HepG2 (cell line): ENCODE measurements around the gene PRM2. TPM values are rescaled to one million over a fixed set of nuclear protein-coding genes. Genes with fewer than 3 reads are reported as not detected.

Source experiments
- ATAC-seq: fragments of 200-7000 bp; cut with Tn5 transposase; 3 replicates; pipeline ENCODE4 v1.9.1; 2020; ENCODE audit warnings: mild to moderate bottlenecking, moderate library complexity
- BruUV-seq: library from RNA; stranded (reverse); fragments of 400-500 nt; replicated peaks from 2 replicates; lab custom pipeline; 2021; lab: Mats Ljungman, UMichigan
- CTCF ChIA-PET: fragments of 300-600 bp; formaldehyde crosslinking; extraction: SDS; loops from one replicate; lab custom pipeline; 2021; ENCODE audit warnings: low total read pairs, inconsistent platforms, low intra/inter-chr PET ratio; lab: Yijun Ruan, JAX
- POLR2A ChIA-PET: fragments of 350-600 bp; sonication (Branson Sonifier 250); formaldehyde crosslinking; loops from one replicate; lab custom pipeline; 2020; ENCODE audit warnings: antibody characterized with exemption, inconsistent platforms; lab: Yijun Ruan, JAX
- DNase-seq: peaks from one replicate; pipeline ENCODE4 v3.0.0-alpha.2; 2015; ENCODE audit warnings: low spot score
- FAIRE-seq: peaks from 3 replicates; lab custom pipeline; 2011; peaks lifted over from hg19 to GRCh38; lab: Jason Lieb, UNC
- H2AFZ ChIP-seq: one replicate; pipeline ENCODE4 v1.6.1; 2011; ENCODE audit warnings: low read length, inconsistent platforms
- H3K27ac ChIP-seq: fragments of 300-600 bp; 3 replicates; pipeline ENCODE4 v1.8.0; 2011; ENCODE audit warnings: mixed run types, mild to moderate bottlenecking, mixed read lengths, low read length, inconsistent platforms; ENCODE audit not compliant: insufficient read depth; ENCODE audit errors: extremely low read length
- H3K27me3 ChIP-seq, 2 experiments: fragments of 200-600 bp in 1 of 2; 2 replicates in 1 of 2; 3 replicates in 1 of 2; pipeline versions ENCODE4 v1.6.0 to v1.8.0; 2011; ENCODE audit warnings: low read length in 2 of 2, mild to moderate bottlenecking in 2 of 2, moderate library complexity in 2 of 2, inconsistent platforms in 1 of 2; ENCODE audit not compliant: insufficient read depth in 2 of 2, control insufficient read depth in 1 of 2
- H3K36me3 ChIP-seq, 2 experiments: fragments of 200-600 bp in 1 of 2; replicated peaks in 1 of 2; 2 replicates in 1 of 2; 3 replicates in 1 of 2; pipeline versions ENCODE4 v1.5.1 to v1.8.0; 2011; ENCODE audit warnings: low read length in 2 of 2, inconsistent platforms in 1 of 2; ENCODE audit not compliant: insufficient read depth in 2 of 2, control insufficient read depth in 1 of 2
- H3K4me1 ChIP-seq: 2 replicates; pipeline ENCODE4 v1.5.1; 2012; ENCODE audit warnings: low read length, inconsistent platforms; ENCODE audit not compliant: insufficient read depth
- H3K4me2 ChIP-seq: 2 replicates; pipeline ENCODE4 v1.6.0; 2011; ENCODE audit warnings: low read depth, low read length, inconsistent platforms
- H3K4me3 ChIP-seq, 3 experiments: fragments of 200-600 bp in 1 of 3; sonication (generic), shearing (Covaris generic) in 1 of 3; replicated peaks in 1 of 3; 2 replicates each; pipeline ENCODE4 v1.5.1; 2011 to 2016; ENCODE audit warnings: low read length in 3 of 3, inconsistent platforms in 2 of 3, low read depth in 2 of 3, mild to moderate bottlenecking in 2 of 3, control low read depth in 1 of 3, mixed read lengths in 1 of 3; ENCODE audit not compliant: insufficient read depth in 1 of 3
- H3K79me2 ChIP-seq: one replicate; pipeline ENCODE4 v1.6.1; 2011; ENCODE audit warnings: low read length, inconsistent platforms; ENCODE audit not compliant: insufficient read depth
- H3K9ac ChIP-seq: 2 replicates; pipeline ENCODE4 v1.6.0; 2011; ENCODE audit warnings: mild to moderate bottlenecking, low read depth, low read length, inconsistent platforms; ENCODE audit not compliant: insufficient read depth
- H3K9me3 ChIP-seq: 2 replicates; pipeline ENCODE4 v1.5.1; 2012; ENCODE audit warnings: mild to moderate bottlenecking, low read length
- H4K20me1 ChIP-seq: 2 replicates; pipeline ENCODE4 v1.6.0; 2011; ENCODE audit warnings: inconsistent platforms, mild to moderate bottlenecking, low read length, moderate library complexity; ENCODE audit not compliant: insufficient read depth
- AGO1 ChIP-seq: fragments of 200-400 bp; formaldehyde crosslinking; IDR thresholded peaks from 2 replicates; pipeline ENCODE4 v1.6.1; 2017; ENCODE audit warnings: mild to moderate bottlenecking, low read depth, low read length, moderate library complexity; ENCODE audit not compliant: poor library complexity, severe bottlenecking
- MIER3 ChIP-seq: IDR thresholded peaks from 2 replicates; pipeline ENCODE4 v1.6.1; 2016; ENCODE audit warnings: missing compliant biosample characterization, borderline replicate concordance
- ZMYM3 ChIP-seq: sonication (generic); formaldehyde crosslinking; IDR thresholded peaks from 2 replicates; pipeline ENCODE4 v1.5.1; 2020; ENCODE audit warnings: mild to moderate bottlenecking, missing genetic modification reagents
- ZNF768 ChIP-seq: sonication (generic); formaldehyde crosslinking; IDR thresholded peaks from 2 replicates; pipeline ENCODE4 v1.4.0; 2020; ENCODE audit warnings: missing genetic modification reagents
- ZSCAN25 ChIP-seq: sonication (generic); formaldehyde crosslinking; IDR thresholded peaks from 2 replicates; pipeline ENCODE4 v1.8.0; 2022; ENCODE audit warnings: mild to moderate bottlenecking, missing genetic modification reagents
- WGBS: methylation state at CpG from one replicate; pipeline ENCODE4 v1.1.6; 2017; ENCODE audit warnings: low lambda C conversion rate; 5-methylcytosine and 5-hydroxymethylcytosine counted together
- in situ Hi-C: cut with HindIII; loops from 2 replicates; pipeline ENCODE4 v1.10.0; 2017; ENCODE audit warnings: low pct_unique_long_range_greater_than_20kb; ENCODE audit not compliant: extremely low pct_ligation_motif_present
- intact Hi-C: fragments of 100-400 bp; cut with micrococcal nuclease; formaldehyde crosslinking; loops from one replicate; pipeline ENCODE4 v1.10.0; 2022; ENCODE audit not compliant: unreplicated experiment
- microRNA-seq: library from miRNA; unstranded; fragments of <30 nt; microRNA quantifications from one replicate; pipeline ENCODE4, GENCODE V29; 2020
- polyA plus RNA-seq, 8 experiments: library from polyadenylated mRNA; depleted of rRNA in 3 of 8; stranded (reverse) in 7 of 8; unstranded in 1 of 8; fragments of >200 nt; fragmentation: Illumina TruSeq in 4 of 8; extraction: Trizol in 4 of 8; gene quantifications; 2 replicates each; pipeline versions ENCODE4 v1.2.1 to v1.2.3, GENCODE V29; 2011 to 2016; ENCODE audit warnings: low read depth in 4 of 8, missing spikeins in 1 of 8, mixed read lengths in 1 of 8; ENCODE audit not compliant: insufficient read depth in 1 of 8
- small RNA-seq, 3 experiments: library from RNA; depleted of rRNA; stranded (forward); fragments of <200 nt; gene quantifications; one replicate each; pipeline ENCODE3, GENCODE V24; 2012; ENCODE audit warnings: low read depth in 2 of 3, low replicate concordance in 1 of 3; ENCODE audit not compliant: insufficient read length in 3 of 3, insufficient read depth in 2 of 3
- total RNA-seq, 5 experiments: library from RNA; depleted of rRNA; stranded (reverse); fragments of >200 nt; fragmentation: Illumina TruSeq; extraction: Trizol; gene quantifications; 2 replicates each; pipeline ENCODE4 v1.2.3, GENCODE V29; 2016; ENCODE audit warnings: low read depth in 1 of 5
- TF ChIP-seq, protein P1 (sequence below): sonication (generic); formaldehyde crosslinking; IDR thresholded peaks from 2 replicates; pipeline ENCODE4 v1.5.1; 2020; ENCODE audit warnings: mild to moderate bottlenecking, missing genetic modification reagents, moderate library complexity

The PRM2 gene
- total and polyA plus RNA-seq, 2 of the 13 experiments (the other 11 are each of a cell fraction or from before 2014, with no cell fraction given): 0.54 TPM; not detected in 1

DNA sequence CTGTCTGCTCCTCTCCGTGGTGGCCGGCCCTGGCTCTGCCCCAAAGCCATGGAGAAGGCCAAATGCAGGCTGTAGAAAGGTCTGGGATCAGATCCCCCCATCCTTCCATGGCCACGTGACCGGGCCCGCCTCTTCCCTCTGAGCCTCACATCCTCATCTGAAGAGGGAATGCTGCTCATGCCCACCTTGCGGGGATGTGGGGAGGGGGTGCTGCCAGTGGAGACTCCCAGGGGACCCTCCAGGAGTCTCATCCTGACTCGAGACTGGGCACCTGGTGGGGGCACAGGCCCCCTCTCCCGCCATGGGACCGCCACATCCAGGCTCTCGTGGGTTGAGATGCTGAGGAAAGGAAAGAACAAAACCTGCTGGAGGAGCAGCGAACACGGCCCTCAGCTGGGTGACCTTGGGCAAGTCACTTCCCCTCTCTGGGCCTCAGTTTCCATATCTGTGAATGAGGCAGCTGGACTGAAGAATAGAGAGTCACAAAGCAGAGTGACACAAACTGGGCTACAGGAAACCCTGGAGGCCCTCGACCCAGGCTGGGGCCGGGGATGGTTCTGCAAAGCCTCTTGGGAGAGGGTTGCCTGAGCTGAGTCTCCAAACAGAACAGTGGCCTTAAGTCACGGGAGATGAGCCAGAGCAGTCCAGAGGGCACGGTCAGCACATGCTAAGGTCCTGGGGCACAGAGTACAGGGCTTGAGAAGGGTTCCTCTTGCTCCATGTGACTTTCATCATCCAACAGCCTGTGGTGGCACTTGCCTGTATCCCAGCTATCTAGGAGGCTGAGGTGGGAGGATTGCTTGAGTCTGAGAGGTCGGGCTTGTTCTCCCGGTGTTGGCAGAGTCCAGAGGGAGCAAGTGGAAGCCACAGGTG, 50.4 kb downstream of the PRM2 start:
- Histone ChIP-seq H3K9me3 (no peaks in the 10 kb centered on the region), H3K79me2 (no peaks in the 10 kb centered on the region), H3K4me2 (no peak overlapping the region), H4K20me1 (no peaks in the 10 kb centered on the region), H3K9ac (no peak overlapping the region), H3K36me3 (no peaks in the 10 kb centered on the region), H2AFZ (no peak overlapping the region), H3K27ac (no peak overlapping the region), H3K4me3 (no peak overlapping the region), H3K4me1 (peaks cover 20% of the 10 kb centered on the region), H3K27me3 (peaks cover 5 to 25% of the 10 kb centered on the region in 2 experiments; a peak in 3 of 5 replicates)
- FAIRE-seq: no peak
- ChIA-PET CTCF (no interaction called here), POLR2A (interaction anchor here (1.0 kb wide), 1 partner anchor 30 kb away, joined by 3 read pairs; the partner anchor contains the start of gene SOCS1)
- BruUV-seq: no TSS peak
- WGBS: 47% methylated on average over 18 of the region's 18 CpGs
- DNase-seq: no peak
- ATAC-seq: no peak
- intact Hi-C loops: no loop called here
- TF ChIP-seq ZMYM3 (peak; percentile 55; the same call in 1 of the 2 replicates), ZNF768 (CRISPR knock-in tag) (peak; percentile 48), ZSCAN25 (CRISPR knock-in tag) (no peak), AGO1 (peak; percentile 5), MIER3 (CRISPR knock-in tag) (no peak)
- TF ChIP-seq, protein P1, sequence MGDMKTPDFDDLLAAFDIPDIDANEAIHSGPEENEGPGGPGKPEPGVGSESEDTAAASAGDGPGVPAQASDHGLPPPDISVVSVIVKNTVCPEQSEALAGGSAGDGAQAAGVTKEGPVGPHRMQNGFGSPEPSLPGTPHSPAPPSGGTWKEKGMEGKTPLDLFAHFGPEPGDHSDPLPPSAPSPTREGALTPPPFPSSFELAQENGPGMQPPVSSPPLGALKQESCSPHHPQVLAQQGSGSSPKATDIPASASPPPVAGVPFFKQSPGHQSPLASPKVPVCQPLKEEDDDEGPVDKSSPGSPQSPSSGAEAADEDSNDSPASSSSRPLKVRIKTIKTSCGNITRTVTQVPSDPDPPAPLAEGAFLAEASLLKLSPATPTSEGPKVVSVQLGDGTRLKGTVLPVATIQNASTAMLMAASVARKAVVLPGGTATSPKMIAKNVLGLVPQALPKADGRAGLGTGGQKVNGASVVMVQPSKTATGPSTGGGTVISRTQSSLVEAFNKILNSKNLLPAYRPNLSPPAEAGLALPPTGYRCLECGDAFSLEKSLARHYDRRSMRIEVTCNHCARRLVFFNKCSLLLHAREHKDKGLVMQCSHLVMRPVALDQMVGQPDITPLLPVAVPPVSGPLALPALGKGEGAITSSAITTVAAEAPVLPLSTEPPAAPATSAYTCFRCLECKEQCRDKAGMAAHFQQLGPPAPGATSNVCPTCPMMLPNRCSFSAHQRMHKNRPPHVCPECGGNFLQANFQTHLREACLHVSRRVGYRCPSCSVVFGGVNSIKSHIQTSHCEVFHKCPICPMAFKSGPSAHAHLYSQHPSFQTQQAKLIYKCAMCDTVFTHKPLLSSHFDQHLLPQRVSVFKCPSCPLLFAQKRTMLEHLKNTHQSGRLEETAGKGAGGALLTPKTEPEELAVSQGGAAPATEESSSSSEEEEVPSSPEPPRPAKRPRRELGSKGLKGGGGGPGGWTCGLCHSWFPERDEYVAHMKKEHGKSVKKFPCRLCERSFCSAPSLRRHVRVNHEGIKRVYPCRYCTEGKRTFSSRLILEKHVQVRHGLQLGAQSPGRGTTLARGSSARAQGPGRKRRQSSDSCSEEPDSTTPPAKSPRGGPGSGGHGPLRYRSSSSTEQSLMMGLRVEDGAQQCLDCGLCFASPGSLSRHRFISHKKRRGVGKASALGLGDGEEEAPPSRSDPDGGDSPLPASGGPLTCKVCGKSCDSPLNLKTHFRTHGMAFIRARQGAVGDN (CRISPR knock-in tag): peak; percentile 21; the same call in 1 of the 2 replicates
- in situ Hi-C loops: no loop called here

Small RNAs within 50 kb of the gene (microRNA-seq; reads per million reads assigned to microRNA genes)
- not detected for gene MIR548H2

Small RNAs within 50 kb of the gene (small RNA-seq; reads per million reads assigned to genes)
- 0 reads per million in 3 experiments for gene MIR548H2
- 0 reads per million in 3 experiments for gene RF00019
- 0 reads per million in 3 experiments for gene RF00554

Other genes starting within 250 kb of the PRM2 start
- gene SOCS1, start 20.3 kb downstream of the PRM2 start, total RNA-seq (2016; rRNA removed; fragmentation: Illumina TruSeq; extraction: Trizol): 3.3 and 5.3 TPM in 2 replicates
- 6.3 and 9.4 TPM in 2 replicates for gene SOCS1, start 20.3 kb downstream of the PRM2 start, polyA plus RNA-seq (2011; rRNA removed)
- gene TNP2, start 7.2 kb downstream of the PRM2 start, total RNA-seq (2016; rRNA removed; fragmentation: Illumina TruSeq; extraction: Trizol): not detected in 2 replicates
- not detected in 2 replicates for gene TNP2, start 7.2 kb downstream of the PRM2 start, polyA plus RNA-seq (2011; rRNA removed)
- not detected in 2 replicates for gene PRM3, start 2.9 kb downstream of the PRM2 start, total RNA-seq (2016; rRNA removed; fragmentation: Illumina TruSeq; extraction: Trizol)
- gene PRM3, start 2.9 kb downstream of the PRM2 start, polyA plus RNA-seq (2011; rRNA removed): not detected in 2 replicates
- not detected in 2 replicates for gene PRM1, start 4.8 kb upstream of the PRM2 start, total RNA-seq (2016; rRNA removed; fragmentation: Illumina TruSeq; extraction: Trizol)
- gene PRM1, start 4.8 kb upstream of the PRM2 start, polyA plus RNA-seq (2011; rRNA removed): not detected in 2 replicates
- gene RMI2, start 69.0 kb upstream of the PRM2 start, total RNA-seq (2016; rRNA removed; fragmentation: Illumina TruSeq; extraction: Trizol): 55.7 and 65.3 TPM in 2 replicates
- 15.3 and 24.5 TPM in 2 replicates for gene RMI2, start 69.0 kb upstream of the PRM2 start, polyA plus RNA-seq (2011; rRNA removed)